ENCODE data around the gene NCF4.

Gene NCF4

DNA sequence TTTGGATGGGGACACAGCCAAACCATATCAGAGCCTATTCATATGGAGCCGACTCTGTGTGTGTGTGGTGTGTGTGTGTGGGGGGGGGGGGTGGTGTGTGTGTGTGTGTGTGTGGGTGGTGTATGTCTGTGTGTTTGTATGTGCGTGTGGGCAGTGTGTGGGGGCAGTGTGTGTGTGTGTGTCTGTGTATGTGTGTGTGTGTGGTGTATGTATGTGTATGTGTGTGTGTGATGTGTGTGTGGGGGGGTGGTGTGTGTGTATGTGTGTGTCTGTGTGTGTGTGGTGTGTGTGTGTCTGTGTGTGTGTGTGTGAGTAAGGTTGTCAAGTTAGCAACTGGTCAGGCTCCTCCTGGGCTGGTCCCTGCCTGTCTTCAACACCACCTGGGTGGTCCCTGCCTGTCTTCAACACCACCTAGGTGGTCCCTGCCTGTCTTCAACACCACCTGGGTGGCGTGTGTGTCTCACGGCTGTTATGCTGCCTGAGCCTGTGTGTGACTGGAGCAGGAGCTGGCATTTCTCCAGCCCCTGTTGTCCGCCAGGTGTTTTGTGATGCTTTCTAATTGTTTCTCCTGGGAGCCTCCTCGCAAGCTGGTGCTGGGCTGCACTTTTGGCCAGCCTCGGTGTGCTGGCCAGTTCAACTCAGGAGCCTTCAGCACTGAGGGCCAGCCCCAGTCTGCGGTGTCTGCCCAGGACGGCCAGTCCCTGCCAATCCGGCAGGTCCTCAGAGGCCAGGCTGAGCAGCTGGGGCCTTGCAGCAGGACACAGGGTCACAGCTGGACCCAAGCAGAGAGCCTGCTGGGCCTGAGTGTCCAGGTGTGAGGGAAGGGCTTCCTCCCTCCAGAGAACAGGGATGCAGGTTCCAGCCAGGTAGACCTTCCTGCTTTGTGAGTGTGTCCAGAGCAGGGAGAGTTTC lies 22.4 kb upstream of the NCF4 start:
- TF ChIP-seq ZFX (IDR thresholded peaks at IDR 0.05) = no peak
- no peak for TF ChIP-seq CTCF (conservative IDR thresholded peaks at IDR 0.05)

GRCh38 chr22:36839356-36840073 lies 21.3 kb upstream of the NCF4 start:
- H3K27ac ChIP-seq = peak overlapping the region; percentile 6; the same call in 1 of the 2 replicates
- no peak for TF ChIP-seq CTCF (conservative IDR thresholded peaks at IDR 0.05)
- TF ChIP-seq ZFX (IDR thresholded peaks at IDR 0.05) = no peak

More for the DNA sequence above, 22.4 kb upstream of the NCF4 start:
- no peak overlapping the region for H3K27ac ChIP-seq

DNA sequence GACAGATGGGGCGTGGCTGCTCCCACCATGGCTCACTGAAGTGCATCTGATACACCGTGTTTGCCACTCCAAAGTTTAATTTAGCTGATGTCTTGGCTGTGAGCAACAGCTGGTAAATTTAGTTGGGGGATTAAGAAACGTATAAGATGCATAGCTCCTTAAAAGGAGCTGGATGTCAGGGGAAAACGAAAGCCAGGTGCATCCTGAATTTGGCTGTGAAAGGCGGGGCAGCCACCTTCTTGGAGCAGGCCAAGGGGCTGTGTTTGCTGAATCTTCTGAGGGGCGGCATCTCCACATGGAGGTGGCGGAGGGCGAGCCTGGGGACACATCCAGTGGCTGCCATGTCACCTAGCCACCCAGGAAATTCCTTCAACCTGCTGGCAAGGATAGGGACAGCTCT lies 20.7 kb upstream of the NCF4 start:
- peak overlapping the region; percentile 6; the same call in 1 of the 2 replicates for H3K27ac ChIP-seq
- TF ChIP-seq CTCF (conservative IDR thresholded peaks at IDR 0.05) (no peak), ZFX (IDR thresholded peaks at IDR 0.05) (no peak)

GRCh38 chr22:36846271-36846670 lies 14.5 kb upstream of the NCF4 start:
- TF ChIP-seq ZFX (IDR thresholded peaks at IDR 0.05) = no peak
- TF ChIP-seq CTCF (conservative IDR thresholded peaks at IDR 0.05) = no peak
- no peak overlapping the region for H3K27ac ChIP-seq

DNA sequence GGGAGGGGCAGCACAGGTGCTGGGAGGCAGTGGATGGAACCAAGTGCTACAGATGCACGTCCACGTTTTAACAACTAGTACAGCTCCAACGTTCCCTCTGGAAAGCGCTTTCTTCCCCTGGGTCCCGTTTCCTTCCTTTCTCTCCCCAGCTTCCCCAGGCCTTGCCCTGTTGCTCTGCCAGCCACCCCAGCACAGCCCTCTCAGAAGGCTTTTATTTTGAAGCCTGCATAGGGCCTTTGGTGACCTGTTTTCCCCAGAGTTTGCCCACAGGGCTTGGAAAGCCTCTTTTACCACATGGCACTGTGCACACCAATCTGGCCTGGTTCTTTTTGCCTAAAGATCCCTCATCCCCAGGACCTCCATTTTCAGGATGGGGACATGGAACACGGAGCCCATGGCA lies 13.9 kb upstream of the NCF4 start:
- no peak for TF ChIP-seq ZFX (IDR thresholded peaks at IDR 0.05)
- TF ChIP-seq CTCF (conservative IDR thresholded peaks at IDR 0.05) = no peak
- H3K27ac ChIP-seq = no peak overlapping the region

- no peak overlapping the region for H3K27ac ChIP-seq
- TF ChIP-seq CTCF (conservative IDR thresholded peaks at IDR 0.05) (no peak), ZFX (IDR thresholded peaks at IDR 0.05) (no peak)
Measured at GRCh38 chr22:36850056-36850455, 10.8 kb upstream of the NCF4 start.

GRCh38 chr22:36850682-36851081 lies 10.1 kb upstream of the NCF4 start:
- no peak overlapping the region for H3K27ac ChIP-seq
- TF ChIP-seq ZFX (IDR thresholded peaks at IDR 0.05) (no peak), CTCF (conservative IDR thresholded peaks at IDR 0.05) (no peak)

Data from C4-2B (cell line).